ENCODE results near the gene IFI6. TPM values are rescaled to one million over a fixed set of nuclear protein-coding genes. Genes with fewer than 3 reads are reported as not detected.
"Not testable (repeated sequence)": the region's sequence is repeated elsewhere in the genome, so short reads cannot be mapped to it uniquely, and the experiment has no call there.

The IFI6 gene, protein sequence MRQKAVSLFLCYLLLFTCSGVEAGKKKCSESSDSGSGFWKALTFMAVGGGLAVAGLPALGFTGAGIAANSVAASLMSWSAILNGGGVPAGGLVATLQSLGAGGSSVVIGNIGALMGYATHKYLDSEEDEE
- 100 to 1,000 TPM in 2 of 3 donors, 10 to 100 TPM in 1; 41.3 to 186 (median 177) TPM for polyA plus RNA-seq

DNA sequence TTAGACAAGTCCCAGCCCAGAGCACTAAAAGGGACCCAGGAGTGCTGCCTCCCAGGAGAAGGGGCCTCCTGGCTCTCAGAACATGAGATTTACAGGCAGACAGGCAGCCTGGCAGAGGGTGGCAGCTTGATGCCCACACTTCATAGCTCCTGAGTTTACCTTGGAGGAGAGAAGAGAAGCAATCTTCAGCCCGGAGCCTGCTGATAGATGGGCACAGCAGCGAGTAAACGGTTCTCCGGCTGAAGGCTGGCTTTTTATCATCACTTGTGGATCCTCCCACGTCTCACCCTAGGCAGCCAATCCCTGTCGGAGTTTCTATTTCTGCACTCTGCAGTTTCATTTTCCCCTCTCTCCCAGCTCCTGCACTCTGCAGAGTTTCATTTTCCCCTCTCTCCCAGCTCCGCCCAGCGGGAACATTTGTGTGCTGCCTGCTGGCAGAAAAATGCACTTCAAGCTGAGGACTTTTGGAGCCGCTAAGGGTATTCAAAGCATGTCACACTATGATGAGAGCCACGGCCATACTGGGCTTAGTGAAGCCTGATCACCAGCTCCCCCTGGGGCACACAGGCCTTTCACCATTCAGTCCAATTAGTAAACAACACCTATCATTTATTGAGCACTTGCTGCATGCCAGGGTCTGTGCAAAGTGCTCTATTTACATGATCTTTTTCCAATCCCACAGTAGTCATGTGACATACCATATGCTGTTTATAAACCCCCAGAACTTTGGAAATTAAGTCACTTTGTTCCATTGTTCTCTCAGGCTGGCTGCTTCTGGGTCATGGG lies at the start of gene IFI6:
Gene IFI6 (minus strand): TSS at position 229 of the 786 bp plus-strand sequence. CDS start 2,878 bp downstream, outside the sequence.
- DNase-seq = peak; percentile 82 to 84 (median 84)
- Mint-ChIP-seq H3K36me3 (peaks cover 0 to 5% (median 4%) of the 10 kb centered on the region in 3 donors), H3K27me3 (ENCODE audit: low read depth in 3 of 3) (peaks cover 0 to 9% (median 4%) of the 10 kb centered on the region in 3 donors), H3K27ac (peak within 1 kb of the TSS; percentile 89 to 99 (median 98)), H3K4me1 (peaks cover 32 to 43% of the 10 kb centered on the region in 2 donors), H3K9me3 (no peaks in the 10 kb centered on the region), H3K4me3 (peak within 1 kb of the TSS; percentile 93 to 97 (median 96))

DNA sequence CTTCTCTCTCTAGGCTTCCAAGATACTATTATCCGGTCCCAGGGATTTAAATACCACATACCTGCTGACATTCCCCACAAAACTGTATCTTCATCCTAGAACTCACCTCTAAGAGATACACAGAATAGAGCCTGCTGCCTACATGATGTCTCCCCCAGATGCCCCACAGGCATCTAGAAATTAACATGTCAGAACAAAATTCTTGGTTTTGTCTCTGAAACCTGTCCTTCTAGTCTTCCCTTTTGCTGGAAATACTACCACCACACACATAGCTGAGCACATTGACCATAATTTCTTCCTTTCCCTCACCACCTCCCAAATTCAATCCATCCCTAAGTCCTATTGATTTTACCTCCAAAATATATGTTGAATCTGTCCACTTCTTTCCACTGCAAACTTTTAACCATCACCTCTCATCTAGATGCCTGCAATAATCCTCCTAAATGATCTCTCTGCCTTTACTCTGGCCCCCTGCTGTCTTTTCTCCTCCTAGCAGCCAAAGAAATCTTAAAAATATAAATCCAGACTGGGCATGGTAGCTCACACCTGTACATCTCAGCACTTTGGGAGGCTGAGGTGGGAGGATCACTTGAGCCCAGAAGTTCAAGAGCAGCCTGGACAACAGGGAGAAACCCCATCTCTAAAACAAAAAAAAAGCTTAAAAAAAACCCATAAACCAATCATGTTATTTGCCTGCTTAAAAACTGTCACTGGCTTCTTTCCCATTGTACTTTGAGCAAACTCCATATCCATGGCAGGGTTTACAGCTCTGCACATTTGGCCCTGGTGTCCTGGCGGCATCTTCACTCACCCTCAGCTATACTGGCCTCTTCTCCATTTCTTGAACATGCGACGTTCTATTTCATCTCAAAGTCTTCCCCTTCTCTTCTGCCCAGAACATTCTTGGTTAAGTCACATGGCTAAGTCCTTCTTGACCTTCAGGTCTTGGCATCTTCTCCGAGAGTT lies 47.6 kb upstream of the IFI6 start:
- Mint-ChIP-seq H3K4me1 (peaks cover 0 to 1% of the 10 kb centered on the region in 2 donors), H3K27me3 (ENCODE audit: low read depth in 3 of 3) (peaks cover 12 to 19% (median 12%) of the 10 kb centered on the region in 3 donors), H3K27ac (peak overlapping the region in 2 of 6 donors; percentile 1 to 14), H3K9me3 (peaks cover 0 to 5% (median 1%) of the 10 kb centered on the region in 6 donors), H3K36me3 (peaks cover 0 to 6% (median 5%) of the 10 kb centered on the region in 3 donors), H3K4me3 (no peak overlapping the region)
- peak in 1 of 3 donors; percentile 2 for DNase-seq

DNA sequence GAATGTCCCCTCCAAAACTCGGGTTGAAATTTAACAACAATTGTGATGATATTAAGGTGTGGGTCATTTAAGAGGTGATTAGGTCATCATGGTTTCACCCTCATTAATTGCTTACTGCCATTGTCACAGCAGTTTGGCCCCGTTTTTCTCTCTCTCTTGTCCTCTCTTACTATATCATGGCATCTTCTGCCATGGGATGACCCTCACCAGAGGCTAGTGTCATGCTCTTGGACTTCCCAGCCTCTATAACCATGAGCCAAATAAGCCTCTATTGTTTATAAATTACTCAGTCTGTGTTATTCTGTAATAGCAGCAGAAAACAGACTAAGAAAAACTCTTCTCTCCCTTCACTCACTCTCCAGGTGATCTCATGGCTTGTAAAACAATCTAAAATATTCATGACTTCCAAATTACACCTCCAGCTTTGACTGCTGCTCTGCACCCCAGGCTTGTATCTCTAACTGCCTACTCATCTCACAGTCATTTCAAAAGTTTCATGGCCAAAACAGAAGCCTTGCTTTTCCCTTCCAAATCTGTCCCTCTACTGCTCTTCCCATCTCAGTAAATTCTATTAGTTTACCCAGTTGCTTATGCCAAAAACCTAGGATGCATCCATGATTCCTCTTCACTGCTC lies 44.4 kb upstream of the IFI6 start:
- peaks cover 0 to 5% (median 1%) of the 10 kb centered on the region in 6 donors for H3K9me3 Mint-ChIP-seq
- peaks cover 0 to 6% (median 5%) of the 10 kb centered on the region in 3 donors for H3K36me3 Mint-ChIP-seq
- H3K27ac Mint-ChIP-seq = no peak overlapping the region
- peaks cover 14 to 18% (median 15%) of the 10 kb centered on the region in 3 donors for H3K27me3 Mint-ChIP-seq (ENCODE audit: low read depth in 3 of 3)
- no peaks in the 10 kb centered on the region for H3K4me1 Mint-ChIP-seq
- H3K4me3 Mint-ChIP-seq = no peak overlapping the region
- no peak for DNase-seq

DNA sequence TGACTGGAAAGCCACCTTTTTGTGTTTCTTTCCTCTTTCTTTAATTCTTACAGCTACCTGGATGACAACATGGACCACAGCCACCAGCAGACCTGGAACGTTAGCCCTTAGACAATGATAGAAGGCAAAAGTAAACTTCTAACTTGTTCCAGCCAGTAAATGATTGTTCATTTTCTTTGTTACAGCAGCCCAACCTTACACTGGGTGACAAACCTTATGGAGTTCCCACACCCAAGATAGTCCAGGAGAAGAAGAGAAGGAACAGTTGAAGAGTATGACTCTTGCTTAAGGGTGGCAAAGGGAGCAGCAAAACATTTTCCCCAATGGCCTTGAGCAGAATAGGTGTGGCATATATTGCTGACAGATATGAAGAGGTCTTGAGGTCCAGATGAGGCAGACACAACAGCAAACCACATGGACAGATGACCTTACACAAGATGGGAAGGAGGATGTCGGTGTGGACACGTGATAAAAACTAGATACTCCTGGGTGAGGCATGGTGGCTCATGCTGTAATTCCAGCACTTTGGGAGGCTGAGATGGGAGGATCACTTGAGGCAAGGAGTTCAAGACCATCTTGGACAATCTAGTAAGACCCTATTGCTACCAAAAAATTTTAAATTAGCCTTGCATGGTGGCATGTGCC lies 42.0 kb upstream of the IFI6 start:
- H3K36me3 Mint-ChIP-seq = peaks cover 0 to 6% (median 5%) of the 10 kb centered on the region in 3 donors

DNA sequence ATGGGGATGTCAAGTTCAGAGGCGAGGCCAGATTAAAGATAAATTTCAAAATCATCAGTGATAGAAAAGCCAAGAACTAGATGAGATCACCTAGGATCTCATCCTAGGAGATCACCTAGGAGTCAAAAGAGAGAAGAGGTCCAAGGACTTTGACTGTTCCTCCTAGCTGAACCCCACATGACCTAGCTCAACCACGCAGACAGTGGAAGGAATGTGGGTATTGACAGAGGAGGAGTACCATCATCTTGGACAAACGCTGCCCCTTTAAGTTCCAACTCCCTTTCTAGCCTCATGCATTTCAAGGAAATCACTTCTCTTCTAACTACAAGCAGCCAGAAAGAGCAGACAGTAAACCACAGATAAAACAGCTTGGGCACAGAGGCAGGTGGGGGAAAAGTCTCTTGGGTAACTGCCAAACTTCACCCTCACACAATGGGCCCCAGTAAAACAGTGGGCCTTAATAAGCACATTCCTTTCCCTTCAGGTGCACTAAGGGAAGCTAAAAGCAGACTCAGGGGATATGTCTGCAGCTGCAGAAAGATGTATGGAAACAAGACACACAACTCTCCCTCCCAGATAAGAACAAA lies 41.2 kb upstream of the IFI6 start:
- Mint-ChIP-seq H3K27me3 (ENCODE audit: low read depth in 3 of 3) (peaks cover 11 to 19% (median 12%) of the 10 kb centered on the region in 3 donors), H3K4me1 (no peaks in the 10 kb centered on the region), H3K9me3 (peaks cover 0 to 8% (median 1%) of the 10 kb centered on the region in 6 donors)

More for the DNA sequence above, 42.0 kb upstream of the IFI6 start:
- no peaks in the 10 kb centered on the region for H3K4me1 Mint-ChIP-seq
- H3K27ac Mint-ChIP-seq = peak overlapping the region in 1 of 6 donors; percentile 14
- H3K27me3 Mint-ChIP-seq (ENCODE audit: low read depth in 3 of 3) = peaks cover 12 to 15% (median 14%) of the 10 kb centered on the region in 3 donors
- peaks cover 0 to 5% (median 1%) of the 10 kb centered on the region in 6 donors for H3K9me3 Mint-ChIP-seq
- H3K4me3 Mint-ChIP-seq = no peak overlapping the region
- DNase-seq = no peak

DNA sequence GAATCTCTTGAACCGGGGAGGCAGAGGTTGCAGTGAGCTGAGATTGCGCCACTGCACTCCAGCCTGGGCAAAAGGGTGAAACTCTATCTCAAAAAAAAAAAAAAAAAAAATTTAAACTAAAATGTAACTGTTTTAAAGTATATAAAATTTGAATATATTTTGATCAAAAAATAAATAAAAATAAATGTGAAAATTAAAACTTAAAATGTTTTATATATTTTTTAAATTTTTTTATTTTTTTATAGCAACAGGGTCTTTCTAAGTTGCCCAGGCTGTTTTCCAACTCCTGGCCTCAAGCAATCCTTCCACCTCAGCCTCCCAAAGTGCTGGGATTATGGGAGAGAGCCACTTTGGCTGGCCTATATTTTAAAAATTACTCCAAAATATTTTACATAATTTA lies 38.6 kb upstream of the IFI6 start:
- DNase-seq = no peak
- Mint-ChIP-seq H3K4me1 (no peaks in the 10 kb centered on the region), H3K27ac (no peak overlapping the region), H3K27me3 (ENCODE audit: low read depth in 3 of 3) (peaks cover 3 to 8% (median 4%) of the 10 kb centered on the region in 3 donors), H3K4me3 (no peak overlapping the region), H3K9me3 (peaks cover 0 to 5% (median 0%) of the 10 kb centered on the region in 6 donors), H3K36me3 (peaks cover 0 to 3% (median 0%) of the 10 kb centered on the region in 3 donors)

More for the DNA sequence above, 41.2 kb upstream of the IFI6 start:
- no peak overlapping the region for H3K27ac Mint-ChIP-seq
- no peak overlapping the region for H3K4me3 Mint-ChIP-seq
- DNase-seq = no peak
- peaks cover 0 to 8% (median 6%) of the 10 kb centered on the region in 3 donors for H3K36me3 Mint-ChIP-seq

DNA sequence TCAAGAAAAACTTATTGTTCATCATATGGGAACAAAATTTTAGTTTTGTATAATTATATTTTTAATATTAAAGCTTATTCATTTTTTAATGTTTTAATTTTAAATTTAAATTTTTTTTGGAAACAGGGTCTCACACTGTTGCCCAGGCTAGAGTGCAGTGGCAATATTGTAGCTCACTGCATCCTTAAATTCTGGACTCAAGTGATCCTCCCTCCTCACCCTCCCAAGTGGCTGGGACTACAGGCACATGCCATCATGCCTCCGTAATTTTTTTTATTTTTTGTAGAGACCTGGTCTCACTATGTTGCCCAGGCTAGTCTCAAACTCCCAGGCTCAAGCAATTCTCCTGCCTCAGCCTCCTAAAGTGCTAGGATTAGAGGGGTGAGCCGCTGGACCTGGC lies 33.6 kb upstream of the IFI6 start:
- no peaks in the 10 kb centered on the region for H3K4me1 Mint-ChIP-seq

DNA sequence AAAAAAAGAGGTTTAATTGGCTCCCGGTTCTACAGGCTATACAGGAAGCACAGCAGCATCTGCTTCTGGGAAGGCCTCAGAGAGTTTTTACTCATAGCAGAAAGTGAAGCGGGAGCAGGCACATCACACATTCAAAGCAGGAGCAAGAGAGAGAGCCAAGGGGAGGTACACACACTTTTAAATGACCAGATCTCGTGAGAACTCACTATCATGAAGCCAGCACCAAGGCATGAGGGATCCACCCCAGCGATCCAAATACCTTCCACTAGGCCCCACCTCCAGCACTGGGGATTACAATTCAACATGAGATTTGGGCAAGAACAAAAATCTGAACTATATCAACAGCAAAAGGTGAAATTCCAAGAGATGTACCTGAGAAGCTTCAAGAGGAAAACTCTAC lies 33.0 kb upstream of the IFI6 start:
- Mint-ChIP-seq H3K4me1 (no peaks in the 10 kb centered on the region), H3K4me3 (no peak overlapping the region), H3K9me3 (peaks cover 0 to 6% (median under 1%) of the 10 kb centered on the region in 6 donors), H3K36me3 (peaks cover 0 to 6% (median 3%) of the 10 kb centered on the region in 3 donors), H3K27me3 (ENCODE audit: low read depth in 3 of 3) (peaks cover 1 to 11% (median 4%) of the 10 kb centered on the region in 3 donors), H3K27ac (no peak overlapping the region)
- no peak for DNase-seq

More for the DNA sequence above, 33.6 kb upstream of the IFI6 start:
- peaks cover 0 to 6% (median under 1%) of the 10 kb centered on the region in 6 donors for H3K9me3 Mint-ChIP-seq
- H3K27ac Mint-ChIP-seq = no peak overlapping the region
- H3K27me3 Mint-ChIP-seq (ENCODE audit: low read depth in 3 of 3) = peaks cover 1 to 9% (median 4%) of the 10 kb centered on the region in 3 donors
- peaks cover 0 to 6% (median 3%) of the 10 kb centered on the region in 3 donors for H3K36me3 Mint-ChIP-seq
- no peak overlapping the region for H3K4me3 Mint-ChIP-seq
- no peak for DNase-seq

DNA sequence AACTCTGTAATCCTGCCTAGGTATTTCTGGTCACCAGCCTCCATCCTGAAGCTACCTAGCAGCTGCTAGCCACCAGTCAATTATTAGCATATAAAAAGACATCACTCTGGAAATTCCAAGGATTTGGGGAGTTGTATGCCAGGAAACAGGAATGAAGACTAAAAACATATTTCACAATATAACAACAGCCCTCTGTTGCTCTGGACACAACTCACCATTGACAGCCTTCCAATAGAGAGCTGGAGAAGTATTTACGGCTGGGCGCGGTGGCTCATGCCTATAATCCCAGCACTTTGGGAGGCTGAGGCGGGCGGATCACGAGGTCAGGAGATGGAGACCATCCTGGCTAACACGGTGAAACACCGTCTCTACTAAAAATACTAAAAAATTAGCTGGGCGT lies 24.8 kb upstream of the IFI6 start:
- H3K4me3 Mint-ChIP-seq; H3K27me3 Mint-ChIP-seq (ENCODE audit: low read depth in 3 of 3); H3K27ac Mint-ChIP-seq; H3K9me3 Mint-ChIP-seq; H3K4me1 Mint-ChIP-seq; H3K36me3 Mint-ChIP-seq; DNase-seq: not testable (repeated sequence)

DNA sequence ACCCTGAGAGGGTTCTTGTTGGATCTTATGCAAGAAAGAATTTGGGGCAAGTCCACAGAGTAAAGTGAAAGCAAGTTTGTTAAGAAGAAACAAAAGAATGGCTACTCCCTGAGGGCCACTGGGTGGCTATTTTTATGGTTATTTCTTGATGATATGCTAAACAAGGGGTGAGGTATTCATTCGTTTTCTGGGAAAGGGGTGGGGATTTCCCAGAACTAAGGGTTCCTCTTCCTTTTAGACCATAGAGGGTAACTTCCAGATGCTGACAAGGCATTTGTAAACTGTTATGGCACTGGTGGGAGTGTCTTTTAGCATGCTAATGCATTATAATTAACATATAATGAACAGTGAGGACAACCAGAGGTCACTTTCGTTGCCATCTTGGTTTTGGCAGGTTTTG lies 18.2 kb upstream of the IFI6 start:
- H3K4me3 Mint-ChIP-seq = no peak overlapping the region
- no peaks in the 10 kb centered on the region for H3K4me1 Mint-ChIP-seq
- no peak for DNase-seq
- peaks cover 5 to 10% (median 5%) of the 10 kb centered on the region in 3 donors for H3K27me3 Mint-ChIP-seq (ENCODE audit: low read depth in 3 of 3)
- no peak overlapping the region for H3K27ac Mint-ChIP-seq
- H3K36me3 Mint-ChIP-seq = no peaks in the 10 kb centered on the region
- no peaks in the 10 kb centered on the region for H3K9me3 Mint-ChIP-seq

DNA sequence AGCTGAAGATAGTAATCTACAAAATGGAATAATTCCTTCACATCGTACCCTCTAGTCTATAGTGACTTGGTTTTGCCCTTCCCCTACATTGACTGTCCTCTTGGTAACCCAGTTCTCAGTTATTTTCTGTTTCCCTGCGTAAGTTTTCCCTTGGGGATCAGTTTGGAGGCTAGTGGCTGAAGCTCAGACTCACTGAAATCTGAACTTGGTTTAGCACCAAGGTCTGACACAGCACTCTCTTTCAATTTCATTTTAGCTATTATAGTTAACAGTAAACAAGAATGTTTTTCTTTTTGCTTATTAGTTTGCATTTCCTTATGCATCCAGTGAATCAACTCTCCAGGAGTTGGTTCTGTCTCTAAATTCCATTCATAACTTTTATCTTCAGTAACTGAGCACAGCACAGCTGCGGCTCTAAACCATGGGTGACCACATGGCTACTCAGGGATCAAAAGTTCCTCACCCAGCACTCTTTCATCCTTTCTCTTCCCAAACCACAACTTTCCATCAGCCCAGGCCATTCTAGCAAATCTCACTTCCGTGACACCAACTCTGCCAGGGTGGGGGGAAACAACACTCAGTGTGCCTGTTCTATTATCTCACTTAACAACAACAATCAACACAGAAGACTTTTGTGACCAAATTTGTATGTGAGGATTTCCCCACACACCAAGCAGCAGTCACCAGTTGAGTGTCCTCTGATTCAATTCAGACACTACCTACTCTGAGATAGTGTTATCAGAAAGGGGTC lies 17.6 kb upstream of the IFI6 start:
- Mint-ChIP-seq H3K36me3 (no peaks in the 10 kb centered on the region), H3K9me3 (no peaks in the 10 kb centered on the region), H3K4me1 (no peaks in the 10 kb centered on the region), H3K4me3 (no peak overlapping the region), H3K27me3 (ENCODE audit: low read depth in 3 of 3) (peaks cover 5 to 12% (median 5%) of the 10 kb centered on the region in 3 donors), H3K27ac (no peak overlapping the region)
- DNase-seq = no peak

DNA sequence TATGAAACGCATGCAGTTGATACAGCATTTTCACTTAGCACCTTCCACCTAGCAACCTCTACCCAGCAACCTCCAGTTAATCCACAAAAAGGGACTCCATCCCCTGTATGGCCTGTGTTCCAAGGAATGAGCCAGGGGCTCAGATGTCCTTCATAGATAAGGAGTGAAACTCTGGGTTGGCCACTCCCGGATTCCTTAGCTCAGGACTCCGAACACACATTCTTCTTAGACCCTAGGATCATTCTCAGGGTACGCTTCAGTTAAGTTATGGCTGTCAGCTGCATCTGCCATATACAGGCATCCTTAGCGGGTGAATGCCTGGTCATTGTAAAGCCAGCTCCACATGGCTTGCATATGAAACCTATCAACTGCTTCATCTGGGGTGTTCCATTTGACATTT lies 15.9 kb upstream of the IFI6 start:
- Mint-ChIP-seq H3K27me3 (ENCODE audit: low read depth in 3 of 3) (peaks cover 3 to 11% (median 5%) of the 10 kb centered on the region in 3 donors), H3K27ac (no peak overlapping the region), H3K36me3 (no peaks in the 10 kb centered on the region), H3K4me3 (no peak overlapping the region), H3K4me1 (no peaks in the 10 kb centered on the region), H3K9me3 (peaks cover 0 to under 1% (median 0%) of the 10 kb centered on the region in 6 donors)
- no peak for DNase-seq

Measured in immature natural killer cell (primary cell).